ENCODE measurements around the gene BPIFB2.
"Not testable (repeated sequence)": the region's sequence is repeated elsewhere in the genome, so short reads cannot be mapped to it uniquely, and the experiment has no call there.

The BPIFB2 gene

GRCh38 chr20:32971703-32972161, 35.8 kb upstream of the BPIFB2 start:
- DNase-seq (ENCODE audit: low read depth) = no peak

DNA sequence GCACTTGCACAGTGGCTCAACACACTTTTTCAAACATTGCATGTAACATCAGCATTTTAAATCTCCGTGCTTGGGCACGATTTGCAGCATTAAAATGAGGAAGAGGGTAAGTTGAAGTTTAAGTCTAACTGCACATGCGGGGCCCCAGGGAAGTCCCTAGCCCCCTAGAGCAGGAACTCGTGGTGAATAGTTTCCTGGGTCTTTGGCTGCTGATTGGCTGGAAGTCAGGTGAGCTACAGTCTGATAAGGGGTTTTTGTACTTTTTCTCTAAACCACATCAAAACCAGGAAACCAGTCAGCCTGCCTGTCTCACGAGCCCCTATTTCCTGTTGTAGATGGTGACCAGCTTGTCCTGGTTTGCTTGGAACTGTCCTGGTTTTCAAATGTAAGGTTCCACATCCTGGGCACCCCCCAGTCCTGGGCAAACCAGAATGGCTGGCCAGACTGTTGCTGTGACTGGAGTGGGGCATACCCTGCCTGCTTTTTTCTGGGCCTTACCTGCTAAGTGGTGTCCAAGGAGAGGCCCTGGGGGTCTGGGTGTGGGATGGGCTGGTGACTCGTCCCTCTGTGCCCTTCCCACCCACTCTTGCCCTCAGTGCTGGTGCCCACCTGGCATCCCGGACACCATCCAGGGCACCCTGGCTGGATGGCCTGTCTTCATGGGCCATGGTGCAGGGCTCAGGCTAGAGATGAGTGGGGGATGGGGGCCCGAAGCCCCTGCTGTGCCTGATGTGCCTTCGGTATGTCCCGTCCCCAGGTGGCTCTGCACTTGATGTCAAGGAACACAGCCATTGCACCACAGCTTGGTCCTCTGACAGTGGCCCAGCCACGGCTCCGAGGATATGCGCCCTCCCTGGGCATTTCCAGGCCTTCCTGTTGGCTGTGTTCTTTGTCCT, 35.1 kb upstream of the BPIFB2 start:
- no peak for DNase-seq (ENCODE audit: low read depth)

DNA sequence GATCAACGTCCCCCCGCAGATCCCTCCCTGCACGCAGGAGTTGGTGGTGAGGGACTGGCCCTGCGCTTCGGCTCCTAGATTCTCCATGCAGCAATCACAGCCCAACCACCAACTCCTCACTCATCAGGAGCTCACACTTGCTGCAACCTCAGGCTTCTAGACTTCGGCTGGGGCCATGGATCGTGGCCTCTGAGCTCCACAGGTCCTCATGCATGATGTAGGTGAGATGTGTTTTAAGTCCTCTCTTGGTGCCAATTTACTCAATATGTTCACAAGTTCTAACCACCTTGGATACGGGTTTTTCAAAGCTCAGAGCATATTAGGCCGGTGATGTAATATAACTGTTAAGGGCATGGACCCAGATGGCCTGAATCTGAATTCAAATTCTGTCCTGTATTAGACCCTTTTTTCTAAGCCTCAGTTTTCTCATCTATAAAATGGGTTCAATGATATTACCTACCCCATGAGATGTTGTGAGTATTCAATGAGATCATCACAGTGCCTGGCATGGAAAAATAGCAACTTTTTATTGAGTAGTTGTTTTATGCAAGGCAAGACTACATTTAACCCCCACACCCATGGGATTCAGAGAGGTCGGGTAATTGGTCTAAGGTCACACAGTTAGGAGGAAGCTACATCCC, 34.3 kb upstream of the BPIFB2 start:
- no peak for DNase-seq (ENCODE audit: low read depth)

GRCh38 chr20:32974204-32975064, 33.1 kb upstream of the BPIFB2 start:
- DNase-seq (ENCODE audit: low read depth) = not testable (repeated sequence)

DNA sequence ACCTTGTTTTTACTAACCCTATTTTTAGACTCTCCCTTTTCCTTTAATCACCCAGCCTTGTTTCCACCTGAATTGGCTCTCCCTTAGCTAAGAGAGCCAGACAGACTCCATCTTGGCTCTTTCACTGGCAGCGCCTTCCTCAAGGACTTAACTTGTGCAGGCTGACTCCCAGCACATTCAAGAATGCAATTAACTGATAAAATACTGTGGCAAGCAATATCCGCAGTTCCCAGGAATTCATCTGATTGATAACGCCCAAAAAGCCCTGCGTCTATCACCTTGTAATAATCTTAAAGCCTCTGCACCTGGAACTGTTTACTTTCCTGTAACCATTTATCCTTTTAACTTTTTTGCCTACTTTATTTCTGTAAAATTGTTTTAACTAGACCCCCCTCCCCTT, 32.4 kb upstream of the BPIFB2 start:
- DNase-seq (ENCODE audit: low read depth) = not testable (repeated sequence)

DNA sequence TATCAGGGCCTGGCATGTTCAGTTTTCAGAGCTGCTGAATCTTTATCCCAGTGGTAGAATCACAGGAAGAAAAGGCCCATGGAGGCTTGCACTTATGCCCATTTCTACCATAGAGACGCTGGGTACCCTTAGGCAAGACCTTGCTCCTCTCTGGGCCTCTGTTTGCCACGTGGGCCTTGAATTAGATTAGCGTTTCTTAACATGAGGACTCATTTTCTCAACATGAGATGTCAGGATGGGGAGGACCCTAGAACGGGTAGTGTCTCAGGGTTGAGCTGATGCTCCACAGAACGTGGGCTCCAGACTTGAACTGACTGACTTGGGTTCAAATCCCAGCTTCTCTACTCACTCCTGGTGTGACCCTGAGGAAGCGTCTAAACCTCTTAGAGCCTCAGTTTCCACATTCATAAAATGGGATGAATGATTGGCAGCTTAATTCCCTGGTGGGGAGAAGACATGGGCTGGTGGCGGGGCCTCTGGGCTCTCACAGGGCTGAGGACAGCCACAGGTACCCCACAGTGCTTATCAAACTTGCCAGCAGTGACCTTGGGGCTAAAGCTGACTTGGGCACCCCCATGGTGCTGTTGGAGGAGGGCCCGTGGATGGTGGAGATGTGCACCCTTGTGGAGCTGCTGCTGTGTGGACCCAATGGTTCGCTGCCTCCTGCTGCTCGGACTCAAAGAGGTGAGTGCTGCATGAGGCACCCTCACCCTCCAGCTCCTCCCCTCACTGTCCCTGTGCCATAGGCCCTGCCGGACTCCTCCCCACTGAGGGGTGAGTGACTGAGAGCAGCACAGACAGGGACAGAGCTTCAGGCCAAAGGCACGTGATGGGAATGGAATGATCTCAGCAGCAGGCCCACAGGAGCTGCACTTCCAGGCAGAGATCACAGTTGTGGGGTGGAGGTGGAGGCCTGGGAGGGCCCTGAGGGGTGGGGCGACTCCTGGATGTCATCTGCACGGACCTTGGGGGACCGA, 31.5 kb upstream of the BPIFB2 start:
- no peak for DNase-seq (ENCODE audit: low read depth)

DNA sequence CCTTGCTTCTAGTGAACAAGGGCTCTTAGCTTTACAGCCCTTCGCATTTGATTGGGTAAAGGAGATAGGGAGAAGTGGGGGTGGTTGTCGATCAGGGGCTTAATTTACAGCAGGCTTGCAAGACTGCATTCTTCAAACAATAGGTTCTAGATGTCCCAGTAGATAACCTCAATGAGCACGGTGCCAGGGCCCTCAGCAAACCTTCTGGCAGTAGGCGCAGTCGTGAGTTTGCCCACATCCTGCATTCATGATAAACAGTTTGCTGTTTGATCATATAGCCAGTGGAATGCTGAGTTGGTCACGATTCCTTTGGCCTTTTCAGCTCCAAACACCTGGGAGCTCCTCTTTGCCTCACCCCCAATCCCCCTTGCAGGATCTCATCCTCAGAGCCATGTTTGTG, 30.8 kb upstream of the BPIFB2 start:
- no peak for DNase-seq (ENCODE audit: low read depth)

DNA sequence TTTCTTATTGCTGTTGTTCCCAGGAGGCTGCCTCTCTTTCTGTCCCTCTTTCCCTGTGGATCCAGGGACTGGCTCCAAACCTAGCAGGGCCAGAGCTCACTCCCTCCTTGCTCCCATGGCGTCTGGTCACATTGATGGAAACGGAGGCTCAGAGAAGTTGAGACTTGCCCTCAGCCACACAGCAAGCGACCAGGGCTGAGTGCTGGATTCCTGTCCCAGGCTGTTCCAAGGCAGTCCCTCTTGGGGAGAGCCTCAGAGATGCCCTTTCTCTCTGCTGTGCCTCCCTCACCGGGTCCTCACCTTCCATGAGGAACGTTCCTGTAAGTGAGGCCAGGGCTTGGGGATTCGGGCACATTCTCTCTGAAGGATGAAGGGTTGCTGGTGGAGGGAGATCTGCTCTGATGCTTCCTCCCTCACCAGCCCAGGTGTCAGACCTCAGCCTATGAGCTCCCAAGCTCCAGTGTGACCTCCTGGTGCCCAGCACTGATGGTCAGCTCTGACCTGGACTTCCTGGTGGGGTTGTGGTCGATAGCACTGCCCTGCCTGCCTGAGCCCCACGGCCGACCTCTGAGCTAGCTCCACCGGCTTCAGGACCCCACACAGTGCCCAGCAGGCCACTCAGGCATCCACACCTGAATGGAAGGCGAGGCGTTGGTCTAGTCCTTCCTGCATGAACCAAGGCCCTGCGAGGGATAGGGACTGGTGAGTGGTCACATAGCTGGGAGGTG, 30.1 kb upstream of the BPIFB2 start:
- no peak for DNase-seq (ENCODE audit: low read depth)

- no peak for DNase-seq (ENCODE audit: low read depth)
These were observed 29.5 kb upstream of the BPIFB2 start for GRCh38 chr20:32978009-32978335.

DNA sequence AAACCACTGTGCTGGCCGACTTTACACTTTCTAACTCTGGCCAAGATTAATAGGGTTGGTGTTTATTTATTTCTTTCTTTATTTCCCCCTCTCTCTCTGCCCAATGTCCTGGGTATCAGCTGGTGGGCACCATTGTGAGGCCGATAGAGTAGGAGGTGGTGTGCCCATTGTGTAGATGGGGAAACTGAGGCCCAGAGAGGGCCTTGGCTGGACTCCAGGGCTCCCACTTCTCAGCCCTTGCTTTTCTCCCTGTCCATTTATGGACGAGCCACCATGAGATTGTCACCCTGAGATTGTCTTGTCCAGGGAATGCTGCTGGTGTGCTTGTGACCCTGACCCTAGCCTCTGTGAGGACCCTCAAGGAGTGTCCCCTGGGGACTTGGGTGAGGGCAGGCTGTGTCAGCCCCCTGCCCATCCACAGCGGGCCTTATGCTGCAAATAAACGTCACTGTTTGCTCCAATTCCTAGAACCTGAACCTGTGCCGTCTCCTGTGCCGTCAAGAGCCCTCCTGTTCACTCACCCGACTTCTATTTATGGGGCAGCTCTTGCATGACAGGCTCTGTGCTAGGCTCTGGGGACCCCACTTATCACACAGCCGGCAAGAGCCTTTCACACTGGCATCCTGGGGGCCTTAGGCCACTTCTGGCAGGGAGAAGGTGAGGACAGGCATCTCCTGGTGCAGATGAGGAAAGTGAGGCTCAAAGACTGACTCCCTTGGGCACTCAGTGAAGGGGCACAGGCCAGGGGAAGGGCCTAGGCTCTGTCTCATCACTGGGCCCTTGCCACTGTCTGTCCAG, 28.1 kb upstream of the BPIFB2 start:
- no peak for DNase-seq (ENCODE audit: low read depth)

DNA sequence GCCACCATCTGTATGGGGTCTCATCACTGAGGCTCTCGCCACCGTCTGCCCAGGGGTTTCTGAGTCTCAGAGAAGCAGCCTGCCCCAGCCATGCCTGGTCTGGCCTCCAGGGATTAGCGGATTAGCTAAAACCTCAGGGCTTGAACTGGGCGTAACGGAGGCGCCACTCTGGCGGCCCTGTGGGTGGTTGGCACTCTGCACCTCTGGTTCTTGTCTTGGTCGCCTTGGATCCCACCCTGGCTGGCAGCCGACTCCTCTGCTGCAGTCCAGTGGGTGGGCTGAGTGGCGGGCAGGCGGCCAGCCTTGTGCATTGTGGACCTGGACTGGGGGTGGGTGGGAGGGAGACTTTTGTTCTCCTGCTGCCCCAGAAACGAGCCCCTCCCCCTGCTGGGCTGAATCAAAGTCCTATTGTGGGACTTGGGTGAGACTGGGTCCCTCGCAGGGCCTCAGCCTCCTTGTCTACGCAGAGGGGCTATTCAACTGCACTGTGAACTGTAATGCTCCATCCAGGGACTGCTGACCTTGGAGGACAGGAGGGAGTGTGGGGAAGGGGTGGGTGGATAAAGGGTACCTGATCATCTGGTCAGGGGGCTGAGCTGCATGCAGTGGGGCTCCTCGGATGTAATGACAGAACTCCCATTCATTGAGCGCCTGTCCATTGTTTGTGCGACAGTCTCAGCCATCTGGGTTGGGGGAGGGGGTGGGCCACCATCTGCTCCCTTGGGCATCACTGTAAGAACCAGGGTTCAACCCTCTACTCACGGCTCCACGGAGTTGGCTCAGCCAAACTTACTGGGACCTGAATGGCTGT, 27.2 kb upstream of the BPIFB2 start:
- DNase-seq (ENCODE audit: low read depth) = no peak

DNA sequence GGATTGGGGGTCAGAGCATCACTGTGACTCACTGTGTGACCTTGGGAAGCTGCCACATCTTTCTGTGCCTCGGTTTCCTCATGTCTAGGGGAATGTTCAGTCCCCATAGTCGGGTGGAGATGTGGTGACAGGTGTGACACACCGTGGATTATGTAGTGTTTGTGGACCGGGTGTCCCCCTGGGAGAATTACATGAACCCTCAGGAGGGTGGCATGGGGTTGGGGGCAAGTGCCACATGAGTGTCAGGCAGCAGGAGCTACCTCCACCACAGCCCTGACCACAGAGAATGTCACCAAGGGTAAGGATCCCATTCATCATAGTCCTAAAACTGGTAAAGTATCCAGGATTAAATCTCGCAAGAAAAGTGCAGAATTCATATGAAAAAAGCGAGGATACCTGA, 26.5 kb upstream of the BPIFB2 start:
- no peak for DNase-seq (ENCODE audit: low read depth)

GRCh38 chr20:32982617-32983458, 24.7 kb upstream of the BPIFB2 start:
- no peak for DNase-seq (ENCODE audit: low read depth)

DNA sequence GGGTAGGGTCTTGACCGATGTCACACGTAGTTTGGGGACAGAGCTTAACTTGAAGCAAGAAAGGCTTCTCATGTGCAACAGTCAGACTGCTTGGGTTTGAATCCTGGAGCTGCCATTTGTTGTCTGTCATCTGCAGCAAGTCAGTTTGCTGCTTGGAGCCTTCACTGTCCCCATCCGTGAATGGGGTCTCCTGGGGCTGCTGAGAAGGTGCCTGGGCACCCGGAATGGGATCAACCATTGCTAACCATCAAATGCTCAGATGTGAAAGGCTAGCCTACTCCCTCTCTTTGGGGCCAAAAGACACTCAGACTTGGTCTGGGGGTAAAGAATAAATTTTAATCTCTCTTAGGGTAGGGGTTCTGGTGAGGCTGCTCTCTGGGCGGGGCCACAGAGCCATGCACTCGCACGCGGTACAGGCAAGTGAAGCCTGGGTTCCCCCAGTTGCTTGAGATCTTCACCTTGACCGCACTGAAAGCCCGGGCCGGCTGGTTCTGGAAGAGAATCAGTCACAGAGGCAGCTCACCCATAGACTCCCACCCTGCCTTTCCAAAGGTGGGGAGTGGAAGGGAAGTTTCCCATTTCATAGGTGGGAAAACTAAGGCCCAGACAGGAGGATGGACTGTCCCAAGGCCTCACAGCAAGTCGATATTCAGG, 23.9 kb upstream of the BPIFB2 start:
- DNase-seq (ENCODE audit: low read depth) = no peak

GRCh38 chr20:32984196-32984595, 23.3 kb upstream of the BPIFB2 start:
- DNase-seq (ENCODE audit: low read depth) = no peak

GRCh38 chr20:32984631-32985354, 22.7 kb upstream of the BPIFB2 start:
- no peak for DNase-seq (ENCODE audit: low read depth)

GRCh38 chr20:32985596-32985995, 21.9 kb upstream of the BPIFB2 start:
- no peak for DNase-seq (ENCODE audit: low read depth)

All from GM04503 (cell line).